SW 1271 (cell line): ENCODE results near the gene GCHFR.

Source experiments
- DNase-seq, 2 experiments: peaks; one replicate each; lab custom pipeline; 2025; lab: John Stamatoyannopoulos, UW

The GCHFR gene

GRCh38 chr15:40763801-40764628, at the start of gene GCHFR:
GCHFR (plus strand) TSS chr15:40764068; CDS start chr15:40764181, 113 bp downstream.
- no peak for DNase-seq

GRCh38 chr15:40714144-40714543, 49.7 kb upstream of the GCHFR start:
- DNase-seq: no peak

GRCh38 chr15:40716165-40716564, 47.7 kb upstream of the GCHFR start:
- no peak for DNase-seq

GRCh38 chr15:40721701-40722100, 42.2 kb upstream of the GCHFR start:
- DNase-seq: no peak

- no peak for DNase-seq
Observed at GRCh38 chr15:40722354-40722753, 41.5 kb upstream of the GCHFR start.

DNA sequence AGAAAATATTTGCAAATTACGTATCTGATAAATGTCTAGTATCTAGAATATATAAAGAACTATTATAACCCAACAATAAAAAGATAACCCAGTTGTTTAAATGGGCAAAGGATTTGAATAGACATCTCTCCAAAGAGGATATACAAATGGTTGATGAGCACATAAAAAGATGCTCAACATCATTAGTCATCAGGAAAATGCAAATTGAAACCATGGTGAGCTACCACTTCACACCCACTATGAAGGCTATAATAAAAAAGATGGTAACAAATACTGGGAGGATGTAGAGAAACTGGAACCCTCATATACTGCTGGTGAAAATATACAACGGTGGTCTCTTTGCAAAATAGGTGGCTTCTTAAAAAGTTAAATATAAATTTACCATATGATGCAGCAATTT, 40.9 kb upstream of the GCHFR start:
- no peak for DNase-seq

- no peak for DNase-seq
Observed at GRCh38 chr15:40723919-40724318, 39.9 kb upstream of the GCHFR start.

DNA sequence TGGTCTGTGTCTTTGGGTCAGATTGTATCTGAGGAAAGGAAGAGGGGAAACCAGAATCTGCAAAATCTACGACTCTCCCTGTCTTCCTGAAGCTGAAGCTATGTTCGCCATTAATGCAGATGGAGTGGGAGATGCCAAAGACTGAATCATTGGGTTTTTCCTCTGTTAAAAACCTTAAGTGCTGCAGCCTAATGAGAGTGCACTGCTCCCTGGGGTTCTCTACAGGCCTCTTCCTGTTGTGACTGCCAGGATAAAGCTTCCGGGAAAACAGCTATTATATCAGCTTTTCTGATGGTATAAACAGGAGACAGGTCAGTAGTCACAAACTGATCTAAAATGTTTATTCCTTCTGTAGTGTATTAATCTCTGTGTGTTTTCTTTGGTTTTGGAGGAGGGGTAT, 32.8 kb upstream of the GCHFR start:
- no peak for DNase-seq

DNA sequence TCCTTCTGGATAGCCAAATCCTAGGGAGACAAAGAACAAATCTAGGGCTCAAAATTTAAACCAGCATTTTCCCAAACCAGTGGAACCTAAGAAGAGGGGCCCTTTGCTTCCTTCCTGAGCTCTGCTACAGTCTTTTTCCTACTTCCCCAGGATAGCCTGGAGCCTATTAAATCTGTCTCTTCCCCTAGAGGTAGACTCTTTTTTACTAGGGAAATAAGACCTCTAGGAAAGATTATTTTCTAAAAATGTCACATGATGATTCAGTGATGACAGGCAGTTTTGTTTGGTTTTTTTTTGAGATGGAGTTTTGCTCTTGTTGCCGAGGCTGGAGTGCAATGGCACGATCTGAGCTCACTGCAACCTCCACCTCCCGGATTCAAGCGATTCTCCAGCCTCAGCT, 27.3 kb upstream of the GCHFR start:
- DNase-seq: no peak

GRCh38 chr15:40737048-40737447, 26.8 kb upstream of the GCHFR start:
- no peak for DNase-seq

GRCh38 chr15:40739047-40739446, 24.8 kb upstream of the GCHFR start:
- DNase-seq: no peak

DNA sequence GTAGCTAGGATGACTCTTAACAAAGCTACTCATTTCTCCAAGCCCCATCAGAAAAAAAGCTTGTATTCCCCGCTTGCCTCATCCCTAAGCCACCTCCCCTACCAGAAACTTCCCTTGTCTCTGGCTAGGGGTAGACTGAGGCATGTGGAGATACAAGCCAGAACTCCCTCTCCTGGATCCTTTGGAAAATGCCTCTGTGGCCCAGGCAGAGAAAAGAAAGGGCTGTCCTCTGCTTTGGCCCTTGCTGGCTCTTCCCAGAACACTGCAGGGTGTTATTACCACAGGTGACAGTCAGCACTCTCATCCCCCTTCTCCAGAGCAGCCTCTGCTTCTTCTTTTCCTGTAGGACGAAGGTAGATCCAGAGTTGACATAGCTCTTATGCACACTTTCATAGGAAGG, 24.0 kb upstream of the GCHFR start:
- no peak for DNase-seq

DNA sequence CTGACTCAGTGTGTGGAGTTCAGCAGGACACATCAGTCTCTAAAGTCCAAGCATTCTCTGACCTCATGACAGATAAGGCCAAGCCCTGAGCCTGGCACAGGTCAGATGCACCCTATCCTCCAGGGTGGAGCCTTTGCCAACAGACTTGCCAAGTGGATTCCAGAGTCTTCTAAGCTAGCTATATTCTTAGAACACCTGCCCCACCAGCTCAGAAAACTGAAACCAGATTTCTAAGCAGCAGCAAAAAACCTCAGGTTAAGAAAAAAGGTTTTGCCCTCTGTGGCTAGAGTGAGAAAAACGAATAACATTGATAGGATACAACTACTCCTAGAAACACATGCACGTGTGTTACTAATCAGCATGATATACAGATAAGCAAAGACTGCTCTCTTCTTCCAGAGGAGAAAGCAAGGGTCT, 20.4 kb upstream of the GCHFR start:
- DNase-seq: no peak

DNA sequence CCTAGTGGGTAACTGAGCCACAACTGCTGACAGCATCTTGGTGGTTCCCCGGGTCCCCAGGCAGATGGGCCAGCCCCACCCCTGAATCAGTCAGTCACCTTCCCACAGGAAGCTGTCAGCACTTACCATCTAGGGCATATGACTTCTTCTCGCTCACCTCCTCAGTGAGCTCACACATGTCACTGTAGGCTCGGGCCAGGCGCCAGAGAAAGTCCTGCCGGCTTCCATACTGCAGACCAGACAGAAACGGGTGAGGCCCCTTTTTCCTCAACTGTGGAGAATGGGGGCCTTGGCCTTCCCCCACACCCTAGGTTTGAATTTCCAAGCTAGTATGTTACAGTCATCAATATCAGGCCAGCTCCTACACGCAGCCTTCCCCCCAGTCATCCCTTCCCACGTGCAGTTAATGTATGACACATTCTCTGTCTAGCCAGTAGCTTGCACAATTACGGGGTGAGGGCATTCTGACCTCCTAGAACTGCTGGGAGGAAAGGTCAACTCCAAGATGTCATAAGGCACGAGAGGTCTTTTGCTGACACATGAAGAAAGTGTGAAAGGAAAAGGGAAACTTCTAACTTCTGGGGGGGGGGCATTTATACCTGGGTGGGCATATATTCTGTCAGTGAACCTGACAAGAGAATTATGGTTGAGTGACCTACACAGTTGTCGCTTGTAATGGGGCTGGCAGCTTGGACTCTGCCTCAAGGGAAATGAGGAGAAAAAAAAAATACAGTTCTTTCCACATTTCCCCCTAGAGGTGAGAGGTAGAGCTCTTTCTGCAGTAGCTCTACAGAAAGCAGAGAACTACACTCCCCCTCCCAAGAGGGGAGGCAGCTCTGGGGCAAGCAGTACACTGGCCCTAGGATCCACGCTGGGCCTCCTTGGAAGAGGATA, 19.7 kb upstream of the GCHFR start:
- DNase-seq: no peak

DNA sequence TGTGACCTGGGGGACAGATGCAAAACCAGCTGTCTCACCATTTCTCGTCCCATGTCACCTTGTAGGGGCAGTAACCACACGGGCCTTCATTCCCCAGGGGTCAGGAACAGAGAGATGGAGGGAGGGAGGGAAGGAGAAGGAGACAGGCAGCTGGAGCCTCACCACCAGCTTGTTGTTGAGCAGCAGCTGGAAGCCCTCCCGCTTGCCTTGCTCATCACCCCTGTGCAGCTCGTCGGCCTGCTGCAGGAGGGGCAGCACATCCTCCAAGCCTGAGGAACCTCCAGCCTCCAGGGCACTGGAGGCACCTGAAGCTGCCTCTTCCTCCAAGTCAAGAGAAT, 19.1 kb upstream of the GCHFR start:
- DNase-seq: no peak

DNA sequence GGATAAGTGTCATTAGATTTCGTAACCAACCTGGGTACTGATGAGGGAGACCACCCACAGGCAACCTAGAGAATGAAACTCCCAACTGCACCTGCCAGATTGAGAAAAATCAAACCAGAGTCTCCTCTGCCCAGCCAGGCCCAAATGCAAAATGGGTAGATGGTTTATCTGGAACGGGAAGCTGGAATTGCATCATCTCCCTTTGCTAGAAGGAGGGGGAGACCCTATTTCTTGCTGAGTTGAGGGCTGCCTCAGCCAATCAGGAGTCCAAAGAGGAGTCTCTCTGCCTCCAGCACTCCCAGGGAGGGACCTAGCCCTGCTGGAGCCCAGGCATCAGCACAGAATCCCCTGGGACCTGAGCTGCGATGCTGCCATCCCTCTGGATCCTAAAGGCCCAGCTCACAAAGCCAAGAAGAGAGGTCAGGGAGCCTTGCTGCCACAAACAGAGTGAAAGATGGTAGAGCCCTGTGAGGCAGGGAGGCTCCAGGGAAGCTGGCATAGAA, 16.9 kb upstream of the GCHFR start:
- DNase-seq: no peak

GRCh38 chr15:40747685-40748631, 15.9 kb upstream of the GCHFR start:
- DNase-seq: no peak

DNA sequence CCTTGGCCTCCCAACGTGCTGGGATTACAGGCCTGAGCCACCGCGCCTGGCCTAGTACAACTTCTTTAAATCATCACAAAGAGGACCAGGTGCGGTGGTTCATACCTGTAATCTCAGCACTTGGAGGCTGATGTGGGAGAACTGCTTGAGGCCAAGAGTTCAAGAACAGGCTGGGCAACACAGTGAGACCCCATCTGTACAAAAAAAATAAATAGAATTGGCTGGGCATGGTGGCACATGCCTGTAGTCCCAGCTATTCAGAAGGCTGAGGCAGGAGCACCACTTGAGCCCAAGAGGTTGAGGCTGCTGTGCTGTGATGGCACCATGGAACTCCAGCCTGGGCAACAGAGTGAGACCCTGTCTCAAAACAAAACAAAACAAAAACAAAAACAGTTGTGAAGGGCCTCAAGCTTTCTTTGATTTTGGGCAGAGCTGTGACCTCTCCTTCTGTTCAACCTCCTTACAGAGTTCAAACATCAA, 14.7 kb upstream of the GCHFR start:
- DNase-seq: no peak

GRCh38 chr15:40750885-40751284, 13.0 kb upstream of the GCHFR start:
- no peak for DNase-seq

- DNase-seq: no peak
Observed at GRCh38 chr15:40751745-40752144, 12.1 kb upstream of the GCHFR start.

DNA sequence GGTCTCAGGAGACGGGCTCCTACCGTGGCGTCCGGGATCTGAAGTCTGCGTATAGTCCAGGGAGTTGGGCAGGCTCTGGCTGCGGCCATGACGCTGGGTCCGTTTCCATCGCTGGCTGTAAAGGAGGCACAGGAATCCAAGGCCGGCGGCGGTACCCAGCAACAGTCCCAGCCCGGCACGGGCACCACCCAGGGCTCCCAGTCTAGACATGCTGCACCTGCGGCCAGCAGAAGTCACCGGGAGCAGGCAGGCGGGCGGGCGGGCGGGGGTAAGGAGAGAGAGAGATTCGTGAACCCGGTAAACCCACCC, 9.3 kb upstream of the GCHFR start:
- DNase-seq: no peak
